GM18499 (cell line): ENCODE data around the gene DAGLA.

ENCODE experiments used
- ATAC-seq: cut with Tn5 transposase; IDR thresholded peaks from one replicate; pipeline ENCODE4 v1.9.1; 2021; ENCODE audit warnings: moderate number of reproducible peaks; ENCODE audit not compliant: insufficient read depth, unreplicated experiment

Gene DAGLA

DNA sequence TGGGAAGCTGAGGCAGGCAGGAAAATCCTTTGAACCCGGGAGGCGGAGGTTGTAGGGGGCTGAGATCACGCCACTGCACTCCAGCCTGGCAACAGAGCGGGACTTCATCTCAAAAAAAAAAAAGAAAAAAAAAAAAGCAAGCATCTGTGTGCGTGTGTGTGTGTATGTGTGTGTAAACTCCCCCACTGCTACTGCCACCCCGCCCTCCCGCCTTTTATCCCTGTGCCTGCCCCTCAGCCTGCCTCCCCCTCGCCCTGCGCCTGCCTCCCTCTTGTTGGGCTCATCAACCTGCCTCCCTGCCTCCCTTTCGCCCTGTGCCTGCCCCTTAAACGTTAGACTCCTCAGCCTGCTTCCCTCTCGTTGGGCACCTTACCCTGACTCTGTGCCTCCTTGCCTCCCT lies 94.2 kb downstream of the DAGLA start:
- ATAC-seq, result no peak

- no peak for ATAC-seq
Measured at GRCh38 chr11:61775106-61775505, 94.9 kb downstream of the DAGLA start.

DNA sequence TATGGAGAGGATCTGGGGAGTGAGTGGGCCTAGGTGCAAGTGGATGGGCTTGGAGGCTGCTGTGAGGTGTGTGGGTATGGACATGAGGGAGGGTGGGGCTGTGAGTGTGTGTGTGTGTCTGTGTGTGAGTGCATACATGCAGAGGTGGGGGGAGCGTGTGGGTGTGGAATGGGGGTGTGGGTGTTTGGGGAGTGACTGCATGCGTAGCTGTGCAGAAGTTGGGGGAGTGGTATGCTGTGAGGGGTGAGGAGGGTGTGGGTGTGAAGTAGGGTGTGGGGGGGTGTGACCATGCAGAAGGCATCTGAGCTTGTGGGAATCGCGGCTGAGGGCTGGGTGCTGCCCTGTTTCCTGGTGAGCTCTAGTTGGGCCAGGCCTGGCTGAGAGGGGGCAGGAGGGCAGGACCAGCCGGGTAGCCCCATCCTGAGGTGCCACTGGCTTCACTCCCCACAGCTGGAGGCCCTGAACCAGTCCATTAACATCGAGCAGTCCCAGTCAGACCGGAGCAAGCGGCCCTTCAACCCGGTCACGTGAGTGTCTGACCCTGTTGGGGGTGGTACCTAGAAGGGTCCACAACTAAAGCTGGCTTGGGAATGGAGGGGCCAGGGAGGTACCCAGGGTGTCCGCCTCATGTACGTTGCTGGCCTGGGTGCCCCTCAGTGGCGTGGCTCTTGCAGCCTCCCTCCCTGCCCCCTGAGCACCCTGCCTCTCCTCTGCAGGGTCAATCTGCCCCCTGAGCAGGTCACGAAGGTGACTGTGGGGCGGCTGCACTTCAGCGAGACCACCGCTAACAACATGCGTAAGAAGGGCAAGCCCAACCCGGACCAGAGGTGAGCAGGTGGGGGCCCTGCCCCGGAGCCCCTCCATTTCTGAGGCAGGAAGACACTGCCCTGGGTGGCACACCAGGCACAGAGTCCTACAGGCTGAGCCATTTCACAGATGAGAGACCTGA lies 95.7 kb downstream of the DAGLA start:
- no peak for ATAC-seq

DNA sequence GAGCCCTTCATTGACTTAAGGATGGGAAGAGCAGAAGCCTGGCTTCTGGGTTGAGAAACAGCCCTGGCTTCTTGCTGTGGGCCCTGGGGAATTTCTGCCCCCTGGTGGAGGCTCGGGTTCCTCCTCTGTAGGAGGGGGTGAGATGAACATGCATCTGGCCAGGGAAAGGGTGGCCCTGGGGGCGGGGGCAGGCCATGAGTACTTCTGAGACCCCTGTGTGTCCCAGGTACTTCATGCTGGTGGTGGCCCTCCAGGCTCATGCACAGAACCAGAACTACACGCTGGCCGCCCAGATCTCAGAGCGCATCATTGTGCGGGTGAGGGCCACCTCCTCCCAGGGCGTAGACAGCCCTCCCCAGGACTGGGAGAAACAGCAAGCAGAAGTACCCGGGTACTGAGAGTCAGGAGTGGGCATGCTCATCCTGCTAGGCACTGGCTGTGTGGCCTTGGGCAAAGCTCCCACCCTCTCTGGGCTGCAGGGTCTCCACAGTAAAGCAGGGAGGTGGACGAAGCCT lies 96.4 kb downstream of the DAGLA start:
- ATAC-seq, result no peak

DNA sequence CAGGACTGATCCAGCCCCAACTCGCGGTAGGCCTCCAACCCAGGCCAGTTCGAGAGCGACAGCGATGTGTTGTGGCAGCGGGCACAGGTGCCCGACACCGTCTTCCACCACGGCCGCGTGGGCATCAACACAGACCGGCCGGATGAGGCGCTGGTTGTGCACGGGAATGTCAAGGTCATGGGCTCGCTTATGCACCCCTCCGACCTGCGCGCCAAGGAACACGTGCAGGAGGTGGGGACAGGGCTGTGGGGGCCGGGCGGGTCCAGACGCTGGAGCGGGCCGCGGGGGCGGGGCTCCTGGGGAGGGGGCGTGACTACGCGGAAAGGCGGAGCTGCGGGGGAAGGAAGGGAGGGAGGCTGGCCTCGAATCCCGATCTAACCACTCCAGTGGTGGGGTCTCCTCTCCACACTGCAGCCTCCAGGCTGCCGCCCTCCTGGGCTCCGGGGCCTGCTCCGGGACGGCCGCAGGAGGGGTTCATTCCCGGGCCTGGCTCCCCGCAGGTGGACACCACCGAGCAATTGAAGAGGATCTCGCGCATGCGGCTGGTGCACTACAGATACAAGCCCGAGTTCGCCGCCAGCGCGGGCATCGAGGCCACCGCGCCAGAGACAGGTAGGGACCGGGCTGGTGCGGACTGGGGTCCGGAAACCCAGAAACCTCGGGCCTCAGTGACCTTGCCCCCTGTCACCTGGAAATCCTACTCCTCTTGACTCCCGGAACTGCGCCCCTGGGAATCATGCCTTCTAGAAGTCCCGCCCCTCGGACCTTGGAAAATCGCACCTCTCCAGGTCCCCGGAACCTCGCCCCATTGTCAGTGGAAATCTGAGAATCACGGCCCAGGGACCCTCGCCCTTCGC lies 97.3 kb downstream of the DAGLA start:
- no peak for ATAC-seq

DNA sequence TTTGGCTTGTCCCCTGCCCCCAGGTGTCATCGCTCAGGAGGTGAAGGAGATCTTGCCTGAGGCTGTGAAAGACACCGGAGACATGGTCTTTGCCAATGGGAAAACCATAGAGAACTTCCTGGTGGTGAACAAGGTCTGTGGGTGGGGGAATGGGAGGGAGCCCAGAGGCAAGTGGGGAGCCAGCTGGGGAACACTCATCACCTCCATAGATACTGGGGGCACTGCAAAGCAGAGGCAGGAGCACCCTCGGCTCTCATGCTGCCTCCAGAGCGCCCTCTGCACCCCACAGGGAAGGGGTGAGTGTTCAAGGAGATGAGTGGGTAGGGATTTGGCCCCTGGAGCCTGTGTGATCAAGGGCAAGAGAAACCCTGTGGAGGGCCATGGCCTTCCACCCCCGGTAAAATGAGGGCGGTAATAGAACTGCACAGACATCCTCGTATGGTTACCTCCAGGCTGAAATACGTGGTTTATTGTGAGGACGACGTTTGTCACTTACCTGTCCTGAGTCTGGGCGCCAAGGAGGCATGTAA lies 98.2 kb downstream of the DAGLA start:
- ATAC-seq, result no peak

DNA sequence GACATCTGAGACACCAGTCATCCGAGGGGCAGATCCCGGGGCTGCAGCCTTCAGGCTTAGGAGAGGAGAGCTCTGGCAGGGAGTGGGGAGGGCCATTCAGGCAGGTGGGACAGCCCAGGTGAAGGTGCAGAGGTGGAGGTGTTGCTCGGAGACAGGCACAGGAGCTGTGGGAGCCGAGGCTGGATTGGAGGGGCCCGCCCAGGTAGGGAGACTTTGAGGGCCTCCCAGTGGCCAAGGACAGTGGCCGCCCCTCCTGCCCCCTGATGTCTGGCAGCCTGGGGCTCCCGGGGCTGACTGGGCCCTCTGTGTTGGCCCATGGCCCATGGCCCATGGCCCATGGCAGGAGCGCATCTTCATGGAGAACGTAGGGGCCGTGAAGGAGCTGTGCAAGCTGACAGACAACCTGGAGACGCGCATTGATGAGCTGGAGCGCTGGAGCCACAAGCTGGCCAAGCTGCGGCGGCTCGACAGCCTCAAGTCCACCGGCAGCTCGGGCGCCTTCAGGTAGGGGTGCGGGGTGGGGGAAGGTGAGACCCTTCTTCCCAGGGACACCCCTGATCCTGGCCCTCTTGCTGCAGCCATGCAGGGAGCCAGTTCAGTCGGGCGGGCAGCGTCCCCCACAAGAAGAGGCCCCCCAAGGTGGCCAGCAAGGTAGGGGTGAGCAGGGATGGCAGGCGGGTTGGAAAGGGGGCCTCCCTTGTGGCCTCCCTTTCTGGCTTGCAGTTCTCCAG lies 98.9 kb downstream of the DAGLA start:
- ATAC-seq, result no peak

GRCh38 chr11:61779666-61780525 lies 99.7 kb downstream of the DAGLA start:
- no peak for ATAC-seq

DNA sequence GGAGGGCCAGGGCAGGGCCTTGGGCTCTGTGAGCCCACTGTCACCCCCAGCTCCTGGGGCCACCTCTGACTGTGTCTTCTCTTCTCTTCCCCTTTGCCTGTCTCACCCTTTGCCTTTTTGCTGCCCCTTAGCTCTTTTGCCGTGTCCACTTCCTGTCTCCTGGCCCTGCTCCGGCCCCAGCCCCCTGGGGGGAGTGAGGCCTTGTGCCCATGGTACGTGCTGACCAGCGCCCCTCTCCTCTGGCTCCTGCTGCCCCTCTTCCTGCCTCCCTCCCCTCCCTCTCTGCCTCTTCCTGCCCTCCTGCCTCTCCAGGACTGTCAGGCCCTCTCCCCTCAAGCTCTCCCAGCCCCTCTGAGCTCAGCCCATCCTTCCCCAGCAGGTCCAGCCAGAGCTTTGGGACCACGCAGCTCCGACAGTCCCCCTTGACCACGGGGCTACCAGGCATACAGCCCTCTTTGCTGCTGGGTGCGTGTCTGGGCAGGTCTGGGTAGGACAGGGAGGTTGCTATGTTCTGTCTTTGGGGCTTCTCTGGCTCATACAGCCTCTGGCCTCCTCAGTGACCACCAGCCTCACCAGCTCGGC lies 100.5 kb downstream of the DAGLA start:
- no peak for ATAC-seq

GRCh38 chr11:61781585-61781984 lies 101.4 kb downstream of the DAGLA start:
- ATAC-seq, result no peak

- no peak for ATAC-seq
Measured at GRCh38 chr11:61782299-61782698, 102.1 kb downstream of the DAGLA start.

- ATAC-seq, result no peak
Measured at GRCh38 chr11:61782841-61783240, 102.7 kb downstream of the DAGLA start.

- ATAC-seq, result no peak
Measured at GRCh38 chr11:61783717-61784505, 103.7 kb downstream of the DAGLA start.

GRCh38 chr11:61784506-61784805 lies 104.3 kb downstream of the DAGLA start:
- ATAC-seq, result no peak

- no peak for ATAC-seq
Measured at GRCh38 chr11:61785837-61786402, 105.7 kb downstream of the DAGLA start.

DNA sequence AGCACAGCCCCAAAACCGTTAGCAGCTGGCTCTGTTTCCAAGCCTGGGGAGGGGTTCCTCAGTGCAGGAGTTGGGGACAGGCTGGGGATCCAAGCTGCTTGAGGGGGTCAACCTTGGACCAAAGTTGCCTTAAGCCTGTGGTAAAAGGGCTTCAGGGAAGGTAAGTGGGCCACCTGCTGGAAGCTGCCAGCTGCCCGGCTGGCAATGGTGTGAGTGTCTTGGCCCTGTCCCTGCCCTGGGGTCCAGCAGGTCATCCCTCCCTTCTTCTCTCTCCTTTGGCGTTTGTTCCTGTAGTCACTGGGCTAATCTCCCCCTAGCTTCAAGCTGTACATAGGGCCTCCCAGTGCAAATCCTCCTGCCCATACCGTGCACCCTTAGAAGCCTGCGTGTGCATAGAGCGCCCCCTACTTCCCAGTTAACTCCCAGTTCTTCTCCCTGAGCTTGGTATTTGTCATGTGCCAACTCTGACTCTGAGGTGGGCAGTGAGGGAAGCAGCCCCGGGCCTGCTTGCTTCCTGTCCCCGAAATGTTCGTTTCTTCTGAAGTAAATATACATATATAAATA lies 107.8 kb downstream of the DAGLA start:
- ATAC-seq, result no peak

DNA sequence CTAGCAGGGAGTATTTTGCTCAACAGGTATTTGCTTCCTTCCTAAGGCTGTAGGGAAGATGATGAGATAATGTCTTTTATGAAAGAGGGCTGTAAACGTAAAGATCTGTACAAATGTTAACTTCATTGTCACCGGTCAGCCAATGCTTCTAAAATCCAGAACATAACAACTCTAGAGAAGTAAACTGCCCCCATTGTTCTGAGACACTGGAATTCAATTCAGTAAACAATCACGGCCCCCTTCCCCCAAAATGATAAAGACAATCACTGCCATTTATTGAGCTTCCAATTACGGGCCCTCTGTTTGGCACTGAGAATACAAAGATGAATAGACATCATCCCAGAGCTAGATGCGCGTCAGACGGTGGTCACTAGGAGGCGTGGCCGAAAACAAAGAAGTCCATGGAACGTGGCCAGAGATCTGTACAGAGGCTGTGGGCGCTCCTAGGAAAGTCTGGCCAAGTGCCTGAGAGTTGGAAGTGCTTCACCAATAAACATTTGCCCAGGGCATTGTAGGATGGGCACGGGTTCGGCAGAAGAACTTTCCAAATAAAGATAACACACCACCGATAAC lies 111.6 kb downstream of the DAGLA start:
- ATAC-seq, result no peak
